ENCODE results near the gene FAM171A1.

- TF ChIP-seq TAF1 (IDR thresholded peaks at IDR 0.05; ENCODE audit: borderline replicate concordance, low read depth, low read length) (no peak), POLR2AphosphoS5 (IDR thresholded peaks at IDR 0.05; ENCODE audit: low read depth, low read length) (no peak), POLR2A (IDR thresholded peaks at IDR 0.05; ENCODE audit: low read depth, low read length) (no peak)
Measured at GRCh38 chr10:15220445-15220844, 150.6 kb downstream of the FAM171A1 start.

All from GM12892 (cell line).